Pulmonary artery endothelial cell (primary cell): ENCODE measurements around the gene TMEM178B. TPM values are rescaled to one million over a fixed set of nuclear protein-coding genes. Genes with fewer than 3 reads are reported as not detected.

Experiments
- DNase-seq: peaks from one replicate; pipeline ENCODE4 v3.0.0-alpha.2; 2011; ENCODE audit warnings: low read depth, low spot score
- total RNA-seq: library from RNA; depleted of rRNA; stranded (reverse); fragments of >200 nt; gene quantifications from 2 replicates; pipeline ENCODE4 v1.2.3, GENCODE V29; 2014

The TMEM178B gene
- total RNA-seq, 1 donor from 2014 or later, result not detected

DNA sequence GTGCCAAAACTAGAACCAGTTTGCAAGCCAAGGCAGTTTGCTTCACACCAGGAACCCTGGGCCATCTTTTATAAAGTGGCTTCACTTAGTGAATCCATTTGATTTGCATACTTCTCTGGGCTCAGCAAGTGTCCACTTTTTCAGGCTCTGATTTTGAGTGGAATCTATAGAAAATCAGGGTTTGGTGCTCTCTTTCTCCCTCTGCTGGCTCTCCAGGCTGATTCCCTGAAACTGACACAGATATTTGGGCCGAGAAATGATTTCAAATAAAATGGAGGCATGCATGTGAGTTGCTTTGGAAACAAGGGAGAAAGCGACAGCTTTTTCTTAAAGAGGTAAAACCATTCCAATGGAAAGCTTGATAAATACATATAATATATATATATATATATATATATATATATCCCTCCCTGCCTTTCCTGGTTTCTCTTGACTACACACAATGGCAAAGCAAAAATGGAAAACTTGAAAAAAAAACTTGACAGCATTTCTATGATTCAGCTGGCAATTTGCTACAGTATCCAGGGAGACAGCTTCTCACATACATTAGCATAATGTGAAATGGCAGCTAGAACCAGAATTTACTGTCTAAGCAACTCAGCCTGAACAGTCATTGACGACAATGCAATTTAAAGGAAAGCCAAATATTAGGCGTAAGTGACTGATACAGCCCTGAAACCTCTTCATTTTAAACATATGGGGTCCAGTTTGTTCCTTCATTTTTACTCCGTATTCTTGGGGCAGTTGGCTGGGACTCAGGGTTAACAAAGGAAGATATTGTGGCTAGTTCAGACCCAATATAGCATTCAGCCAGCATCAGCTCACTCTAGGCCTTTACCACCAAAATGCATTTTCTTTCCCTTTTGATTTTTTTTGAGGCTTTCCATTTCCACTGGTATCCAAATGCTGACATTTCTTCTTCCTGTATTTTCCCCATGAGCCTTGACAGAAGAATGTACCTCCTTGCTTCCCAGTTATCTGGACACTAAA, 188.5 kb downstream of the TMEM178B start:
- DNase-seq, result no peak

DNA sequence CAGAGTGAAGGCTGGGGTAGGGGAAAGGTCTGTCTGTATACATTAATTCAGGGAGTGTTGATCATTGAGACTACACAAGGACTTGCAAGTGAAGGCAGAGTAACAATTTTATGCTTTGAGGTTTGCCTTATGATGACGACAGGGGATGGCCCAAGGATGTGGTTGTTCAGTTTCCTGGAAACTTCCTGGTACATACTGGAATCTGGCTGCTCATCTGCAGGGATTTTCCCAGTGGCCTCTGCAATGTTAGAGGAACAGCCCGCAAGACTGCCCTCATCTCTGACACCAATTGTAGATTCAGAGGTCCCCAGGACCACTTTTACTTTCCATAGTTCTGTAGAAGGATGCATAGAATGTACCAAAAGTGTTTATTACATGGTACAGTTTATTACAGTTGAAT, 189.6 kb downstream of the TMEM178B start:
- no peak for DNase-seq

DNA sequence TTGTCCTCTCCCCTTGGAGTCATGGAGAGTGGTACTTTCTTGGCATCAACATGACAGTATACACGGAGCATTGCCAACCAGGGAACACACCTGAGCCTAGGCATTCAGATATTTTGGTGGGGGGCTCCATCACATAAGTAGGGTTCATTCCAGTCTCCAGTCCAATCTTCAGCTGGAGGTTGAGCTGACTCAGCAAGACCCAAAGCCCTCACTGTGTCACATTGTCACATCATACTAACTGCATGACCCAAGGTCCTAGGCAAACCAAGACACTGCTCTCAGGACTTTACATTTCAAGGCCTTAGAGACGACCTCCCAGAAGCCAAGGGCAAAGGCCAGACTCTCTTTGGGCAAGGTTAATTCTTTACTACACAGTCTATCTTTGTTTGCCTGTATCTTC, 190.1 kb downstream of the TMEM178B start:
- DNase-seq, result no peak

DNA sequence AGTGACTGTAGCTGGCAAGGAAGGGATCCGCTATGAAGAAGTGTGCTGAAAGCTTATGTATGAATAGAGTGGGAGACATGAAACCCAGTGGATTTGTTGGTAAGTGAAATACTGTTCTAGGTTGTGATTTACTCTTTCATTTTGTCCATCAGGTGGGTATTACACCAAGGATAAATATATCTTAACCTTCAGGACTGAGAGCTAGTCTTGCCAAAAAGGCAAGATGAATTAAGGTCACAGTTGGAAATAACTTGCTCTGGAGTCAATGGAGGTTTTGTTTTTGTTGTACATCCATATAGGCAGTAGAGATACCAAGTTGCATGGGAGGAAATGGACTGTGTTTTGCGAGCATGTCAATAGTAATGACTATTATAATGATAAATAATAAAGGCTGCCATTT, 190.6 kb downstream of the TMEM178B start:
- DNase-seq, result no peak

DNA sequence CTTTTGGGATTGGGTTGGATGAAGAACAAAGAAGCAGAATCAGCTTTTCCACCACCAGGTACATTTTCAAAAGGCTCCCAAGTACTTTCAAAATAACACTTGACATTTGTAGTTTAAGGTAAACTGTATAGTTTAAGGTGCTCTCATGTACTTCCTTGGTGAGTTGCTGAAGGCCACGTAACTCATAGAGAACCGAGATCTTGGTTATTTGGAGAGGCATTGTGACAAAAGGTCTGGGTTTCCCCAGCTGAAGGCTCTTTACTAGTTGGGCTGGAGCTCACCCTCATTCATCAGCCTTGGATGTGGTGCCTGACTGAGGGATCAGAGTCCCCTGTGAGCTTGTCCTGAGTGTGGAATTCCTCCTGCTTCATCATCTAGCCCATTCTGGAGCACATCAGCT, 191.8 kb downstream of the TMEM178B start:
- no peak for DNase-seq

DNA sequence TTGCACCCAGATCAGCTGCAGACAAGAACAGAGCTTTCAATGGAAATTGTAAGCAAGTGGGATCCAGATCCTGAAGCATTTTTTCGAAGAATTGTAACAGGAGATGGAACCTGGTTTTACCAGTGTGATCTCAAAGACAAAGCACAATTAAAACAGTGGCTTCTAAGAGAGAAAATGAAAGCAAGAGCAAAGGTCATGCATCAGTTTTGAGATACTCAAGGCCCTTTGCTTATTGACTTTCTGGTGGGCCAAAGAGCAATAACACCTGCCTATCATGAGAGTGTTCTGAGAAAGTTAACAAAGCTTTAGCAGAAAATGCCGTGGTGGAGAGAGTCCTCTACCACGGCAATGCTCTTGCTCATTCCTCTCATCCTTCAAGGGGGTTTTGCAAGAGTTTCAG, 194.8 kb downstream of the TMEM178B start:
- no peak for DNase-seq

DNA sequence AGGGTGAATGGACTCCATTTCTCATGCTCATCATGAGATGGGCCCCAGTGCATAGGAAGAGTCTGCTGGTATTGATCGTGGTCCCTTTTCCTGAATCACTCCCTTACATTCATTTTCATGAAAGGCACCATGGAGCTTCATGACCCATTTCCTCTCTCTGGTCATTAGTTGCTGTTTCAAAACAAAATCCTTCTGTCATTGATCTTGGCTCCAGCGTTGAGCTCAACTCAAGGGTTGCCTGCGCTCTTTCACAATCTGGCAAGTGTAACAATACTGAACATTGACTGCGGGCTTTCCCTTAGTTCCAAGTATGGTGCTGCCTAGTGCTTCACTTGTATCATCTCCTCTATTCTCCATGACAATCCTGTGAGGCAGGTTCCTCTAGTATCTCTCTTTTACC, 197.6 kb downstream of the TMEM178B start:
- no peak for DNase-seq

DNA sequence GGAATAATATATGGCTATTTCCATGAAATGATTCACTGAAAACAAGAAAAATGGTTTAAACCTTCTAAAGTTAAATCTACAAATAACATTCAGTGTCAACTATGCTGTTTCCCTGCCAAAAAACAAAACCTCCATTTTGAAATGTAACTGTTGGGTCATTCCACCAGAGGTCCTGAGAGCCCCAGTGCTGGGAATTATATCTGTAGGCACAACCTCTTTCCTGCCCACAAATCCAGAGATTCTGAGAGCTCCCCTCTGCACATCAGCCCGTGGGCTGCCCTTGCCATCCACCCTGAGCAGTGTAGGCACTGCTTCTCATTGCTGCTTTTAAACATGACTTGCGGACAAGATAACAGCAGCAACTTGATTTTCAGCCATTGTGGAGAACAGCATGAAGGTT, 198.6 kb downstream of the TMEM178B start:
- DNase-seq, result no peak

DNA sequence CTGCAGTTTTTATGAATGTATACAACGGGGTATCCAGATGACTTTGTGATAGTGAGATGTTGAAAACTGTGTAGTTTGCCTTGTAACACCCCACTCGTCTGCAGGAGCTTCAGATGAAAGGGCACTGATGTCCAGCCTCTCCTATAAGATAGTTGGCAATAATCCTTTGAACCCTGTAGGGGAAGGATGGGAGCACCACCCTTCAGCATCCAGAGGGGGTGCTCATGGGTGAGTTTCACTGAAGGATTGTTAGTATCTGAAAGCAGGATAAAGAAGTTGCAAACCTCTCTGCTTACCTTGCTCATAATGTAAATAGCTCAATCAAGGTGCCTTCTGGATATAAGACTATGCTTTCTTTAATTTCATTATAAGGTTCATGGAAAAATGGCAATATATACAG, 201.5 kb downstream of the TMEM178B start:
- DNase-seq, result no peak

DNA sequence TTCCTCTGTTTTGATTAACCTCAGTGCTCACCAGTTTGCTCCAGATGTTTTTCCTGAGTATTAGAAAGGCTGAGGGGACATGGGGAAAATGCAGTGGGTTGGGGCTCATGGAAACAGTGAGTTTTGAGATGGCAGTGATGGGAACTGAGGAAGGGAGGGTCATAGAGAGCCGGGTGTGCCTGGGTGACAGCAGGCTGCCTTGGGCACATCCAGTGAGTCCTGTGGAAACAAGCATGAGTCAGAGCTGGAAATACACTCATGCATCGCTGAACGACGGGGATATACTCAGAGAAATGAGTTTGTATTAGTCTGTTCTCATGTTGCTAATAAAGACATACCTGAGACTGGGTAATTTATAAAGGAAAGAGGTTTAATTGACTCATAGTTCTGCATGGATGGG, 202.2 kb downstream of the TMEM178B start:
- DNase-seq, result no peak

DNA sequence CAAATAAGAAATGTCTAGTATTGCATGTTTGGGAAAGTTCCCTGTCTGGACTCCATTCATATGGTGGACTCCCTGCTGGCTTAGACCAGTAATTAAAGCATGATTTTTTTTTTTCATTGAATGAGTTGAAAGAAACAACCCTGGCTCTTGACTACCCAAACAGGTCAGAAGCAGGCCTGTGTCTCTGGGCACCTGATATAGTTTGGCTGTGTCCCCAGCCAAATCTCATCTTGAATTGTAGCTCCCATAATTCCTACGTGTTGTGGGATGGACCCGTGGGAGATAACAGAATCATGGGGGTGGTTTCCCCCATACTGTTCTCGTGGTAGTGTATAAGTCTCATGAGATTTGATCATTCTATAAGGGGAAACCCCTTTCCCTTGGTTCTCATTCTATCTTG, 206.2 kb downstream of the TMEM178B start:
- no peak for DNase-seq

DNA sequence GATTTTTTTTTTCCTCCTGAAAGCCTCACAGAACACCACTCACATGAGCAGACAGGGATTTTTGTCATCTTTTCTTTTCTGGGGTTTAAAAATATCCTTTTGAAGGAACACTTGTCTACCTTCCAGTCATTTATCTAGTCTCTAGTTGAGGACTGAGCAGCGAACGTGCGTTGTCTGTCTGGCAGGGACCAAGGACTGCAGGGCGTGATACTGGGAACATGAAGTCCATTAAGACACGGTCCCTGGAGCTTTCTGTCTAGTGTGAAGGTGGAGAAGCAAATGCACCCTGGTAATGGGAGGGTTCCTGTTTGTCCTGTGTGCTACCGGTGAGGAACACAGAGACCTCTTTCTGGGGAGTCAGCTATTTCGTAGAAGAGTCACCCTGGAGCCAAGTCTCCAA, 207.4 kb downstream of the TMEM178B start:
- no peak for DNase-seq

DNA sequence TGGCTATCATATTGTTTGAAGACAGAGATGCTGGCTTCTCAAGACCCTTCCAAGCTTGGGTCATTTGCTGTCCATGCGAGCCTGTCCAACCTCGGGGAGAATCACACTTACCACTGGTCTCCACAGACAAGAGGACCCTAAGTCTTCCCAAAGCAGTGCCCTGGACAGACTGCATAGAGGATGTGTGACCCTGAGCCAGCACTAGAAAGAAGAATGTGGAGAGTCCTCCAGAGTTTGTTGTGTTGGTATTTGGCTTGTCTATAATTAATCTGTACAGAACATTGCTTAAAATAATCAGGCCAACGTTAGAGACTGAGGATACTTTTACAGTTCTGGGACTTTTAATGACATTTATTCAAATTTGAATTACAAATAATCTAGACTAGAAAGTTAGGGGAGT, 212.7 kb downstream of the TMEM178B start:
- DNase-seq, result no peak

DNA sequence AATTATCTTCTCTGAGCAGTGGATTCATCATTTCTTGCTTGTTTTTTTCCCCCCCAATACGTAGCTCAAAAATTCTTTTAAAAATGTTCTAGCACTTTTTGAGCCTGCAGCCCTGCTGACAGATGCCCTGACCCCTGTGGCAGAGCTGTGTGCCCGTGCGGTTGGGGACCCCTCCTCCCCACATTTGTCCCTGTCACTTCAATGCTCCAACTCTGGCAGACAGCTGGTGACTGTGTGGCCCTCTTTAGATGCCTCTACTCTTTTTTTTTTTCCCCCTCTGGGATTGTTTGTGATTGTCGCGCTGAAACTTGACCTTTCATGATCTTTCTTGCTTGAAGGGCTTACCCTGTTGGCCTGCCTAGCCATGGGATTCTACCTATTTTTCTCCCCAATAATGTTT, 214.1 kb downstream of the TMEM178B start:
- no peak for DNase-seq

DNA sequence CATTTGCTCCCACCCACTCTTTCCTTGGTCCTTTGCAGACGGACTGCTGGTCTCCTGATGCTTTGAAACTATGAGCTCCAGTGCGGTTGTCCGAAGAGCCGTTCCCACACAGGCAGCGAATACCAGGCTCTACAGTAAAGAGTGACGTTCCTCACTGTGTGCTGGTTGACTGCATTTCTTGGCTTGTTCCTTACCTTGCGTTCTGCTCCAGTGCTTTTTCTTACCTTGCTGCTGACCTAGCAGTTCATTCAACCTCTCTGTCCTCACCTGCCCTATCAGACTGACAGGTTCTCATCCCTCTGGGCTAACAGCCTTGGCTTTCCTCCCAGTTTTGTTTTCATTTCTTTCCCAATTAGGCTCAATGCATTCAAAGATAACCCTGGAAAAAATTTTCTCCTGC, 214.8 kb downstream of the TMEM178B start:
- no peak for DNase-seq

DNA sequence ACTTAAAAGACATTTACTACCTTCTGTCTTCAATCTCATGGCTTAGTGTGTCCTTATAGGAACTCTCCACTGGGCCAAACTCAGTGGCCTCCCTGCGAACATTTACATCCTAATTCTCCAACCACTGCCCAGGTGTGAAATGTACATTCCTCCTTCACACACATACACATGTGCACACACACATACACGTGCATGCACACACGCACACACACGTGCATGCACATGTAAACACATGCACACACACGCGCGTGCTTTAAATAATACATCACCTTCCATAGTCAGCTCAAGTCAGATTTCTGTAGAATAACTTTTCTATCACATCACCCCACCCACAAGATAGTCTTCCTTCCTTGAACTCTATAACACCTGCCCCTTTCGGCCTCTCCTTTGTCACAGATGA, 216.5 kb downstream of the TMEM178B start:
- no peak for DNase-seq

DNA sequence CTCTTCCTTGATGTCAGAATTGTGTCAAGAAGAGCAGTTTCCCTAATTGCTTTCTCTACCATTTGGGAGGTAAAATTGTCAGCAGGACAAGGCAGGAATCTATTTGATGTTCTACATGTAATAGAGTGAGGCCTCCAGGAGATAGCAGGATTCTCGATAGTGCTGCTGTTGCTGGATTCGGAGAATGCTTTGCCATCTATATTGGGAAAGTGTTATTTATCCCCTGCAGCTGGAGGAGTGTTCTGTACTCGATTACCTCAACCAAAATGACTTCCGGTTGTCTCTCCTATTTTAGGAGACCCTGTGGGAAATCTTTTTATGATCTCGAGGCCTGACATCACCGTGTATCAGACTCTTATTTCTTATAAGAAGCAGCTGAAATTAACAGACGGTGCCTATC, 217.1 kb downstream of the TMEM178B start:
- no peak for DNase-seq

DNA sequence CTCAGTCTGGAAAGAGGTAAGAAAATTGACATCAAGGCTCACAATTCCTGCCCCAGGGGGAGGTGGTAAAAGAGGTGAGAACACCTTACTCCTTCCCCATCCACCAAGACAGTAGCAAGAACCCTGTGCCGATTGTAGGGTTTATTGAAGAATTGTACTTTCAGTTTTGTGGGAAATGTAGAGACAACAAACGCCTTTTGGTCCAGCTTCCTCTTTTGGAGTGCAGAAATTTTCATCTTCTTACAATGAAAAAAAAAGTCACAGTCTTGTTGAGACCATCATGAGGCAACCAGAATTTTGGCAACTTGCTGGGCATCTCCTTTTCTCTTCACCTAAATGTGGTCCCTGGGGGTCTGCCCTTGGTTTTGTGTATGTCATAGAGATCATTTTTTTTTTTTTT, 217.7 kb downstream of the TMEM178B start:
- DNase-seq, result no peak

DNA sequence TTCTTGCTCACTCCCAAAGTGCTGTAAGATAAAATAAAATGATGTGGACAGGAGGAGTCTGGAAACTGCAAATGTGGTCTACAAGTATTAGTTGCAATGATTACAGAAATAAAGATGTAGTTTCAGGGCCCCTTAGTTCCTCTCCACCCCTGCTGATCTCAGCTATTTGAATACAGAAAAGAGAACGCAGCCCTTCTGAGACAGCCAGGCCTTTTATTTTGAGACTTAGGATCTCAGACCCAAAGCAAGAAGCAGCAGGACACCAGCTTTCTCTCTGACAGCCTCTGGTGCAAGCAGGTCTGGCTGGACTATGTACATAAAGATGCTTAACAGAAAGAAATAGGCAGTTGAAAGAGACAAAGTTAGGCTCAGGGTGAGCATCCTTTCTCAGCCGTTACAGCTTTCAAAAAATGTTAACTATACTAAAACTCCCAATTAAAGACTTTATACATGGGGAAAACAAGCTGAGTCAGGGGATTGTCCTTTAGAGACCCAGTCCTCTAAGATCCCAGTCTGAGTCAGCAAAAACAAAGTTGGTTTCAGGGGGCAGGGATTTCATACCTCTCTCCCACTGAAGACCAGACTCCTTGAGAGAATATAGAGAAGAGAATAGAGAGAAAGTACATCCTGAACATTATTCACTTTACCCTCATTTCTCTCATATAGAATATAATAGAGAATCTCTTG, 220.4 kb downstream of the TMEM178B start:
- no peak for DNase-seq

DNA sequence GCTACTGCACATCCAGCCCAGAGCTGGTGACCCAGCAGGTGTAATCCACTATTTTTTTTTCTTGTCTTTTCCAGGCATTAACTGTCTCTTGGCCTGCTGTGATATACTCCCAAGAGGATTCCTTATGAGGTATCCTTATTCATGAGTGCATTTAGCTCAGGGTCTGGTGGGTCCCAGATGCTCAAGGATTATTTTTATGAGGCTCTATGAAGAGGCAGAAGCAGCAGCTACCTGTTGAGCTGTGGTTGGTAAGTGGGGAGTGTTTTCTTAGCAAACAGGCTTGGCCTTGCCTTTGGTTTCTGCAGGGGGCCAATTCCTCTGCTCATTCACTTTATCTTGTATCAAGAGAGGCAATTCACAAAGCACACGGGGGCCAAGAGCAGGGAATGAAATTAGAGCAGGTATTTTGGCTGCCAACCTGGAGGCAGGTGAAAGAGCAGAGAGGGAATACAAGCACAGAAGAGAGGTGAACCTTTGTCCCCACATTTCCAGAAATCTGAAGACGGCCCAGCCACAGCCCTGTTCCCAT, 221.6 kb downstream of the TMEM178B start:
- no peak for DNase-seq

DNA sequence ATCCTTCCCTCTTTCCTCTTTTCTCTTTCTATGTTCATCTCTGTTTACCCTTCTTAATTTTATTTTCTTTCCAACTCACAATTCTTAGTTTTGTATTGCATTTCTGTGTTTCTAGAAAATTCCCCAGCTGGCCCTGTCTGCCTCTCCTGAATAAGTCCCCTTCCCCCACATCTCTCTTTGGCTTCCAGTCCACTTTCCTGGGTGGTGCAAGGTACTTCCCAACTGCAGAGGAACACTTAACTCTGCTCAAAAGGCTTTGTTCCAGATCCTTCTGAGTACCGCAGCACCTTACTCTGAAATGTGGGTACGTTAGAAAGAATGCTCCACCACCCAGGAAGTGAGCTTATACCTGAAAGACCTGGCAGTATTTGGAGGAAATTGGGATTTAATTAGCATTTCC, 227.0 kb downstream of the TMEM178B start:
- no peak for DNase-seq

DNA sequence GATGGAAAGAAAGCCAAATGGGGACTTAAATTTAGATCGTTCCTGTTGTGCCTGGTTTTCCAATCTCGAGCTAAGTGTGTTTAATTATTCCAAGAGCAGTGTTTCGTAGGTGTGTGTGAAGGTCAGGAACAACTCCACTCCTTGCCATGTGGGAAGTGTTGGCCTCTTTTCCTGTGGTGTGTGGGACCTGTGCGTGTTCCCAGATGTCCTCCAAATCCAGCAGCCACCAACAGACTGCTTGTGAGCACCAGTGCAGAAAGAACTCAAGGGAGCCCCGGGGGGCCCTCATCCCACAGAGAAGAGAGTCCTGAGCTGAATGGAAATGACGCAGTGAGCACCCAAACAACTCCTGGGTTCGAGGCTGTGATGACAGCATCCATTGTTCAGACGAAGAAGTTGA, 227.7 kb downstream of the TMEM178B start:
- DNase-seq, result no peak

DNA sequence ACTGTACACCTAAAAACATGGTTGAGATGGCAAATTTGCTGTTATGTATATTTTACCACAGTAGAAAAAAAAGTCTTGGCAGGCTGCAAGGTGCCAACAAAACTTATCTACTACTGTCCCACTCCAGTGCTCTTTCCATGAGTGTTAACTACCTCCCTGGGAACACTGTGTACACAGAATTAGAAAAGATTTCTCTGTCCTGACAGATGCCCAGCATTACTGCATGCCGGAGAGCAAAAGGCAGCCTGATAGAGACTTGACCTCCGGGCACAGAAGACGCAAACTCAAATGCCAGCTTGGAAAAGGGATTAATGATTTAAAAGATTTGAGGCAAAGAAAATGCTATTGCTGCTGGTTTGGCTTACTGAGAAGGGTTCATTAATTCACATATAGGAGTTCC, 228.8 kb downstream of the TMEM178B start:
- DNase-seq, result no peak
